Activated T-helper 1 cell treated with anti-CD3 and anti-CD28 coated beads, Interleukin-2, amount 50 U/mL, for 16 hours (primary cell): ENCODE data around the gene MED16.
"Not testable (repeated sequence)": the region's sequence is repeated elsewhere in the genome, so short reads cannot be mapped to it uniquely, and the experiment has no call there.

Source experiments
- DNase-seq, 2 donors: peaks; one replicate each; pipeline ENCODE4 v3.0.0-alpha.2; 2020; ENCODE audit warnings: low read depth in 1 of 2, low spot score in 1 of 2

Gene MED16

GRCh38 chr19:911197-912033, 18.4 kb upstream of the MED16 start:
- DNase-seq = no peak

GRCh38 chr19:907183-907853, 14.3 kb upstream of the MED16 start:
- no peak for DNase-seq

GRCh38 chr19:906480-906879, 13.5 kb upstream of the MED16 start:
- no peak for DNase-seq

GRCh38 chr19:904545-904944, 11.6 kb upstream of the MED16 start:
- no peak for DNase-seq

- no peak for DNase-seq
Measured at GRCh38 chr19:903266-903797, 10.3 kb upstream of the MED16 start.

- DNase-seq = no peak
Measured at GRCh38 chr19:902446-903226, 9.6 kb upstream of the MED16 start.

GRCh38 chr19:902093-902370, 9.0 kb upstream of the MED16 start:
- DNase-seq = no peak

- DNase-seq = no peak
Measured at GRCh38 chr19:901216-902092, 8.5 kb upstream of the MED16 start.

- no peak for DNase-seq
Measured at GRCh38 chr19:900302-901111, 7.5 kb upstream of the MED16 start.

- no peak for DNase-seq
Measured at GRCh38 chr19:900043-900301, 7.0 kb upstream of the MED16 start.

GRCh38 chr19:899336-900042, 6.5 kb upstream of the MED16 start:
- DNase-seq = no peak

GRCh38 chr19:898663-899062, 5.7 kb upstream of the MED16 start:
- DNase-seq = no peak

- no peak for DNase-seq
Measured at GRCh38 chr19:897442-898039, 4.6 kb upstream of the MED16 start.

GRCh38 chr19:896999-897398, 4.0 kb upstream of the MED16 start:
- DNase-seq = no peak

- no peak for DNase-seq
Measured at GRCh38 chr19:896434-896833, 3.4 kb upstream of the MED16 start.

- no peak for DNase-seq
Measured at GRCh38 chr19:892243-892893, 619 bp downstream of the MED16 start.

GRCh38 chr19:891421-892200, 1.4 kb downstream of the MED16 start:
- DNase-seq = not testable (repeated sequence)

- no peak for DNase-seq
Measured at GRCh38 chr19:890831-891230, 2.2 kb downstream of the MED16 start.
